ENCODE measurements around the gene DGUOK. TPM values are rescaled to one million over a fixed set of nuclear protein-coding genes. Genes with fewer than 3 reads are reported as not detected.

Gene DGUOK
- total RNA-seq, 1 donor, result 81.2 TPM

DNA sequence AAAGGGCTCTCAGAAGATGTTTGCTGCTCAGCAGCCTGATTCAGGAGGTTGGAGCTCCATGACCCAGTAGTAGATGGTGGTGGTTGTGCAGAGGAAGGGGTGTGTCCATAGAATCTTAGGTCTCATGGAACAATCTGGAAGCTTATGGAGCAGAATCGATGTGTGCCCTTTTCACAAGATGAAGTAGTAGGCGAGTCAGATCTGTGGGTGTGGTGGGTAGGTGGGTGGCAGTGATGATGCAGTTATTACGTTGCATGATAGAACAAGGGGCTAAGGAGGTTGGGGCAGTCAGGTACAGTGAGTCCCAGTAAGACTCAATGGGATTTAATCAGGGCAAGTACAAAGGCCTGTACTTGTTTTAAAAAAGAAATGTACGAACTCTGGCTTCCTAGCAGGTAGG, 67.1 kb downstream of the DGUOK start:
- no peak overlapping the region for H3K4me3 ChIP-seq (ENCODE audit: low read depth, low read length)
- TF ChIP-seq, protein P1, sequence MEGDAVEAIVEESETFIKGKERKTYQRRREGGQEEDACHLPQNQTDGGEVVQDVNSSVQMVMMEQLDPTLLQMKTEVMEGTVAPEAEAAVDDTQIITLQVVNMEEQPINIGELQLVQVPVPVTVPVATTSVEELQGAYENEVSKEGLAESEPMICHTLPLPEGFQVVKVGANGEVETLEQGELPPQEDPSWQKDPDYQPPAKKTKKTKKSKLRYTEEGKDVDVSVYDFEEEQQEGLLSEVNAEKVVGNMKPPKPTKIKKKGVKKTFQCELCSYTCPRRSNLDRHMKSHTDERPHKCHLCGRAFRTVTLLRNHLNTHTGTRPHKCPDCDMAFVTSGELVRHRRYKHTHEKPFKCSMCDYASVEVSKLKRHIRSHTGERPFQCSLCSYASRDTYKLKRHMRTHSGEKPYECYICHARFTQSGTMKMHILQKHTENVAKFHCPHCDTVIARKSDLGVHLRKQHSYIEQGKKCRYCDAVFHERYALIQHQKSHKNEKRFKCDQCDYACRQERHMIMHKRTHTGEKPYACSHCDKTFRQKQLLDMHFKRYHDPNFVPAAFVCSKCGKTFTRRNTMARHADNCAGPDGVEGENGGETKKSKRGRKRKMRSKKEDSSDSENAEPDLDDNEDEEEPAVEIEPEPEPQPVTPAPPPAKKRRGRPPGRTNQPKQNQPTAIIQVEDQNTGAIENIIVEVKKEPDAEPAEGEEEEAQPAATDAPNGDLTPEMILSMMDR (IDR thresholded peaks at IDR 0.05; ENCODE audit: insufficient read depth, low read depth, low read length), result no peak
- DNase-seq (ENCODE audit: low read depth), result no peak

GRCh38 chr2:73994178-73994831, 67.6 kb downstream of the DGUOK start:
- H3K4me3 ChIP-seq (ENCODE audit: low read depth, low read length), result no peak overlapping the region
- no peak for DNase-seq (ENCODE audit: low read depth)
- TF ChIP-seq, protein P1 (IDR thresholded peaks at IDR 0.05; ENCODE audit: insufficient read depth, low read depth, low read length), result no peak

- TF ChIP-seq, protein P1 (IDR thresholded peaks at IDR 0.05; ENCODE audit: insufficient read depth, low read depth, low read length), result peak; percentile 9
- DNase-seq (ENCODE audit: low read depth), result no peak
- H3K4me3 ChIP-seq (ENCODE audit: low read depth, low read length), result no peak overlapping the region
Measured at GRCh38 chr2:73995810-73996209, 69.1 kb downstream of the DGUOK start.

DNA sequence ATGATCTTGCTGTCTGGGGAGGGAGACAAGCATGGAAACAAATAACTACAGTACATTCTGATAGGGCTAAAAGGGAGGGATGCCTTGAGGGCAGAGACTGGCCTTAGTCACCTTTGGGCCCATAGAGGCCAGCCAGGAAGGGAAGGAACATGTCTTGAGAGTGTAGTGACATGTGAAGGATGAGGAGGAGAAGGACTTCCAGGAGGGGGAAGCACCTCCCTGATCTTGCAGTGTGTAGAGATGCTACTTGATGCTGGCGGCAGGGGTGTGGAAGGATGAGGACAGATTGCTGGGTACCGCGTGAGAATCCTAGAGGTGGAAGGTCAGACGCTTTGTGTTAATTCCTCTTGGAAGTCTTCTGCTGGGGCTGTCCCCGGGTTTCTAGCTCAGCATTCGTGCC, 71.1 kb downstream of the DGUOK start:
- TF ChIP-seq, protein P1 (IDR thresholded peaks at IDR 0.05; ENCODE audit: insufficient read depth, low read depth, low read length), result peak; percentile 18
- no peak for DNase-seq (ENCODE audit: low read depth)

GRCh38 chr2:73998451-73998850, 71.8 kb downstream of the DGUOK start:
- TF ChIP-seq, protein P1 (IDR thresholded peaks at IDR 0.05; ENCODE audit: insufficient read depth, low read depth, low read length), result no peak
- H3K4me3 ChIP-seq (ENCODE audit: low read depth, low read length), result no peak overlapping the region
- DNase-seq (ENCODE audit: low read depth), result no peak

More for the DNA sequence above, 71.1 kb downstream of the DGUOK start:
- no peak overlapping the region for H3K4me3 ChIP-seq (ENCODE audit: low read depth, low read length)

DNA sequence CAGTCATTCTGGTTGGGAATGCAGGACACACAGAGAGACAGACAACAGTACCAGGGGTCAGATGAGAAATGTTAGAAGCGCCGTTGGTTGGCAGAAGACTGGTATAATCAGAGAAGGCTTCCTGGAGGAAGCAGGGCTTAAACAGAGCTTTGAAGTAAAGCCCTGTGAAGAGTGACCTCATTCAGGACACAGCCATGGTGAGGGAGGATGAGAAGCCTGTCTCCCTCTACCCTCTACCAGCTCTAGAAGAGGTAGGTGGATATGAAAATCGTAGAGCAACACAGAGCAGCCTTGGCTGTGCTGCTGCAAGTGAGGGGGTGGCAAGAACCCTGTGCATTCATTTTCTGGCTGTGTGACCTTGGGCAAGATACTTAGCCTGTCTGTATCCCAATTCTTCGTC, 72.3 kb downstream of the DGUOK start:
- TF ChIP-seq, protein P1 (IDR thresholded peaks at IDR 0.05; ENCODE audit: insufficient read depth, low read depth, low read length), result no peak
- no peak overlapping the region for H3K4me3 ChIP-seq (ENCODE audit: low read depth, low read length)
- no peak for DNase-seq (ENCODE audit: low read depth)

All from fibroblast of villous mesenchyme (primary cell).